Fibroblast of pulmonary artery (primary cell): Measurements from ENCODE around the gene BAG2.

Experiments used
- DNase-seq: peaks from one replicate; pipeline ENCODE4 v3.0.0-alpha.2; 2010; ENCODE audit warnings: low read depth
- H3K4me3 ChIP-seq: replicated peaks from 2 replicates; pipeline ENCODE4 v1.5.1; 2011; ENCODE audit warnings: low read depth, mild to moderate bottlenecking, control low read depth, low read length, moderate library complexity
- TF ChIP-seq, protein P1 (sequence below): IDR thresholded peaks from 2 replicates; pipeline ENCODE4 v1.5.1; 2011; ENCODE audit warnings: mild to moderate bottlenecking, control low read depth, low read length, inconsistent platforms; ENCODE audit errors: missing control alignments

The BAG2 gene

DNA sequence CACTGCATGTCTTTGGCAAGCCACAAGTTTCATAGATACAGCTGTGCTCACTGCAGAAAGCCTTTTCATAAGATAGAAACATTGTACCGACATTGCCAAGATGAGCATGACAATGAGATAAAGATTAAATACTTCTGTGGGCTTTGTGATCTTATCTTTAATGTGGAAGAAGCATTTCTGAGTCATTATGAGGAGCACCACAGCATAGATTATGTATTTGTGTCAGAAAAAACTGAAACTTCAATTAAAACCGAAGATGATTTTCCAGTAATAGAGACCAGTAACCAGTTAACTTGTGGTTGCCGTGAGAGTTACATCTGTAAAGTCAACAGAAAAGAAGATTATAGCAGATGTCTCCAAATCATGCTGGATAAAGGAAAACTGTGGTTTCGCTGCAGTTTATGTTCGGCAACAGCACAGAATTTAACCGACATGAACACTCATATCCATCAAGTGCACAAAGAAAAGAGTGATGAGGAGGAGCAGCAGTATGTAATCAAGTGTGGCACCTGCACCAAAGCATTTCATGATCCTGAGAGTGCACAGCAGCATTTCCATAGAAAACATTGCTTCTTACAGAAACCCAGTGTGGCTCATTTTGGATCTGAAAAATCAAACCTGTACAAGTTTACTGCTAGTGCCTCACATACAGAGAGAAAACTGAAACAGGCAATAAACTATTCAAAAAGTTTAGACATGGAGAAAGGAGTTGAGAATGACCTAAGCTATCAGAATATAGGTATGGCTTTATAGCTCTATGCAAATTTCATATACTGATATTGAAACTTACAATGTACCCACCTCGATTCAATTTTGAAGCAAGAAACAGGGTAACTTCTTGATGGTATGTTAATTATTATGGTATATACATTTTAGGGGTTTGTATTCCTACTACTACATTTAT is 23.9 kb upstream of the BAG2 start:
- TF ChIP-seq, protein P1, sequence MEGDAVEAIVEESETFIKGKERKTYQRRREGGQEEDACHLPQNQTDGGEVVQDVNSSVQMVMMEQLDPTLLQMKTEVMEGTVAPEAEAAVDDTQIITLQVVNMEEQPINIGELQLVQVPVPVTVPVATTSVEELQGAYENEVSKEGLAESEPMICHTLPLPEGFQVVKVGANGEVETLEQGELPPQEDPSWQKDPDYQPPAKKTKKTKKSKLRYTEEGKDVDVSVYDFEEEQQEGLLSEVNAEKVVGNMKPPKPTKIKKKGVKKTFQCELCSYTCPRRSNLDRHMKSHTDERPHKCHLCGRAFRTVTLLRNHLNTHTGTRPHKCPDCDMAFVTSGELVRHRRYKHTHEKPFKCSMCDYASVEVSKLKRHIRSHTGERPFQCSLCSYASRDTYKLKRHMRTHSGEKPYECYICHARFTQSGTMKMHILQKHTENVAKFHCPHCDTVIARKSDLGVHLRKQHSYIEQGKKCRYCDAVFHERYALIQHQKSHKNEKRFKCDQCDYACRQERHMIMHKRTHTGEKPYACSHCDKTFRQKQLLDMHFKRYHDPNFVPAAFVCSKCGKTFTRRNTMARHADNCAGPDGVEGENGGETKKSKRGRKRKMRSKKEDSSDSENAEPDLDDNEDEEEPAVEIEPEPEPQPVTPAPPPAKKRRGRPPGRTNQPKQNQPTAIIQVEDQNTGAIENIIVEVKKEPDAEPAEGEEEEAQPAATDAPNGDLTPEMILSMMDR = no peak
- DNase-seq = no peak
- H3K4me3 ChIP-seq = no peak overlapping the region

DNA sequence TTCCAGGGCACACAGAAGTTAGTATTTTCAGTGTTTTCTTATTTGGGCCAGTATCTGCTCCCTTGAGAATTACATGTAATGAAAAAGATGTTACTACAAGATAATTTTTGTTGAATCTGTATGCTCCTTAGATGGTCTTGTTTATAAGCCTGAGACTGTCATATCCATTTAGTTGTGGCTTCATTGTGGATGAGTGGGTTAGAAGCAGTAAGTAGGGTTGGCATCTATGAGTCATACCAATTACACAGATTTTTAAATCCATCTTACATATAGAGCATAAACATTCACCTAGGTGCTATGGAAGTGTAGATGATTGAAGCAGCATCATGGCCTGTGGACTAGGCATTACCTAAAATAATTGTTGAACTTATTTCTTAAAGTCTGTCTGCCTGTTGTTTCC is 13.5 kb upstream of the BAG2 start:
- H3K4me3 ChIP-seq = no peak overlapping the region
- no peak for DNase-seq
- TF ChIP-seq, protein P1 = no peak

GRCh38 chr6:57159127-57159526 is 13.0 kb upstream of the BAG2 start:
- DNase-seq = no peak
- TF ChIP-seq, protein P1 = no peak
- H3K4me3 ChIP-seq = no peak overlapping the region

DNA sequence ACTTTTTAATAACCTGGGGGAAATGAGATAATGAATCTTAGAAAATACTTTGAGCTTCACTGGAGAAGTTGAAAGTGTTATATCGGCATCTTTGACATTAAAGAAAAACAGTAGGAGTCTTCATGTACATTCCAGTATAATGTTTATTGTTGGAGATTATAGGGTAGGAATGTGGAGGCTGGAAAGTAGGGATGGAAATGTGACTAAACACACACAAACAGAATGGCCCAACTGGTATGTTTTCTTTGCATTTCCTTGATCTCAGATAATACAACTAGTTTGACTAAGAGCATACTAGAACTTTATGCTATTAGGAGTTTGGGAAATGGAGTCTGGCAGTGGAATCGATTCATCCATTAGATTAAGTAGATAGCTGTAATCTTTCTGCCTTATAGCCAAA is 10.1 kb upstream of the BAG2 start:
- no peak for DNase-seq
- H3K4me3 ChIP-seq = no peak overlapping the region
- TF ChIP-seq, protein P1 = no peak

- TF ChIP-seq, protein P1 = no peak
- no peak overlapping the region for H3K4me3 ChIP-seq
- no peak for DNase-seq
Measured at GRCh38 chr6:57162516-57162915, 9.6 kb upstream of the BAG2 start.

GRCh38 chr6:57163956-57164355 is 8.2 kb upstream of the BAG2 start:
- H3K4me3 ChIP-seq = no peak overlapping the region
- TF ChIP-seq, protein P1 = no peak
- DNase-seq = no peak

DNA sequence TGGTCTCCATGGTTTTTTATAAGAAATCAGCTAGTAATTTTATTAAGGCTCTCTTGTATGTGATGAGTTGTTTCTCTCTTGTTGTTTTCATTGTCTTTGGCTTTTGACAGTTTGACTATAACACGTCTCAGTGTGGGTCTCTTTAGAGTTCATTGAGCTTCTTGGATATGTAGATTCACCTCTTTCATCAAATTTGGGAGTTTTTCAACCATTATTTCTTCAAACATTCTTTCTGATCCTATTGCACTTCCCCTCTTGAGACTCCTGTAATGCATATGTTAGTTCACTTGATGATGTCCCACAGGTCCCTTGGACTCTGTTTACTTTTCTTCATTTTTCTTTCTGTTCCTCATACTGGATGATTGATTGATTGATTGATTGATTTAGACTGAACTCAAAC is 7.0 kb upstream of the BAG2 start:
- DNase-seq = no peak
- TF ChIP-seq, protein P1 = no peak
- no peak overlapping the region for H3K4me3 ChIP-seq
